AG09309 (cell line): ENCODE results near the gene SUFU.
"Not testable (repeated sequence)": the region's sequence is repeated elsewhere in the genome, so short reads cannot be mapped to it uniquely, and the experiment has no call there.

ENCODE experiments used
- DNase-seq: peaks from one replicate; pipeline ENCODE4 v3.0.0-alpha.2; 2010; ENCODE audit warnings: low read depth
- H3K4me3 ChIP-seq: 2 replicates; pipeline ENCODE4 v1.5.1; 2011; ENCODE audit warnings: mild to moderate bottlenecking, low read depth, low read length, moderate library complexity; ENCODE audit not compliant: control insufficient read depth
- CTCF ChIP-seq: IDR thresholded peaks from 2 replicates; pipeline ENCODE4 v1.5.1; 2011; ENCODE audit warnings: mild to moderate bottlenecking, low read depth, low read length, inconsistent platforms; ENCODE audit not compliant: insufficient read depth, control insufficient read depth; ENCODE audit errors: missing control alignments

Gene SUFU

GRCh38 chr10:102660888-102661657 is 157.3 kb downstream of the SUFU start:
- no peak for TF ChIP-seq CTCF
- H3K4me3 ChIP-seq, result no peak overlapping the region
- no peak for DNase-seq

- no peak for TF ChIP-seq CTCF
- no peak for DNase-seq
- H3K4me3 ChIP-seq, result no peak overlapping the region
These were observed 157.9 kb downstream of the SUFU start for GRCh38 chr10:102661658-102662028.

GRCh38 chr10:102665904-102666509 is 162.2 kb downstream of the SUFU start:
- H3K4me3 ChIP-seq, result no peak overlapping the region
- no peak for DNase-seq
- no peak for TF ChIP-seq CTCF

- not testable (repeated sequence) for H3K4me3 ChIP-seq, DNase-seq
These were observed 163.6 kb downstream of the SUFU start for GRCh38 chr10:102667411-102667810.

- H3K4me3 ChIP-seq, result no peak overlapping the region
- TF ChIP-seq CTCF, result no peak
- DNase-seq, result no peak
These were observed 164.7 kb downstream of the SUFU start for GRCh38 chr10:102668326-102669107.

GRCh38 chr10:102669206-102670064 is 165.7 kb downstream of the SUFU start:
- no peak overlapping the region for H3K4me3 ChIP-seq
- no peak for TF ChIP-seq CTCF
- DNase-seq, result no peak
